Measurements from ENCODE around the gene ZNF536. TPM values are rescaled to one million over a fixed set of nuclear protein-coding genes. Genes with fewer than 3 reads are reported as not detected.

Gene ZNF536
- total and polyA plus RNA-seq, 8 donors: 0.44 to 13.4 (median 1.1) TPM; not detected in 1

GRCh38 chr19:30419568-30420180 lies 47.5 kb downstream of the ZNF536 start:
- no peak overlapping the region for H3K27ac ChIP-seq
- TF ChIP-seq POLR2A (IDR thresholded peaks at IDR 0.05) (no peak), CTCF (IDR thresholded peaks at IDR 0.05) (no peak), EP300 (IDR thresholded peaks at IDR 0.05) (no peak), POLR2AphosphoS5 (IDR thresholded peaks at IDR 0.05) (no peak)
- H3K4me1 ChIP-seq: no peaks in the 10 kb centered on the region
- no peak overlapping the region for H3K4me3 ChIP-seq
- intact Hi-C loops (cut with DNase I; ENCODE audit: low total_unique reads): no loop called here
- DNase-seq: no peak
- H3K36me3 ChIP-seq: no peaks in the 10 kb centered on the region
- WGBS, 5 donors: 61 to 73% (median 70%) methylated on average over 15 of the region's 15 CpGs
- no peaks in the 10 kb centered on the region for H3K9me3 ChIP-seq
- H3K27me3 ChIP-seq: peaks cover 0 to 26% (median 0%) of the 10 kb centered on the region in 3 donors

DNA sequence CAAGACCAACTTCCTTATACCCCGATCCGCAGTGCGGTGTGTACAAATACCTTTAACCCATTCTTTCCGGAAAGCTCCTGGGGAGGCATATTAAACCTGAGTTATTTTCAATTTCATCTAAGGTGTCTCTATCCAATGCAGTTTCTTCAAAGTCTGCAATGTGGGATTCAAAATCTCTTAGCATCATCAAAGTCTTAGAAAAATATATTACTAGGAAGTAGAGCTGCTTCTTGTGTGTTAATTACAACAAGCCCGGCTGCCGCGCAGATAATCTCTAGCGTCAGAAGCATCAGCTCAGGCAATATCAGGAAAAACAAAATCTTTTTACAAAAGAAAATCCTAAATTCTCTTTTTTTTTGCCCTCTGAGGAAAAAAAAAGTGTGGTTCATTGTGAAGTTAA lies 48.1 kb downstream of the ZNF536 start:
- peaks cover 0 to 26% (median 0%) of the 10 kb centered on the region in 3 donors for H3K27me3 ChIP-seq
- no peaks in the 10 kb centered on the region for H3K4me1 ChIP-seq
- intact Hi-C loops (cut with DNase I; ENCODE audit: low total_unique reads): no loop called here
- 82 to 88% (median 83%) methylated on average over 8 of the region's 8 CpGs for WGBS, 5 donors
- H3K4me3 ChIP-seq: no peak overlapping the region
- H3K36me3 ChIP-seq: no peaks in the 10 kb centered on the region
- H3K9me3 ChIP-seq: no peaks in the 10 kb centered on the region
- DNase-seq: no peak
- TF ChIP-seq EP300 (IDR thresholded peaks at IDR 0.05) (no peak), POLR2AphosphoS5 (IDR thresholded peaks at IDR 0.05) (no peak), CTCF (IDR thresholded peaks at IDR 0.05) (no peak), POLR2A (IDR thresholded peaks at IDR 0.05) (no peak)
- no peak overlapping the region for H3K27ac ChIP-seq

DNA sequence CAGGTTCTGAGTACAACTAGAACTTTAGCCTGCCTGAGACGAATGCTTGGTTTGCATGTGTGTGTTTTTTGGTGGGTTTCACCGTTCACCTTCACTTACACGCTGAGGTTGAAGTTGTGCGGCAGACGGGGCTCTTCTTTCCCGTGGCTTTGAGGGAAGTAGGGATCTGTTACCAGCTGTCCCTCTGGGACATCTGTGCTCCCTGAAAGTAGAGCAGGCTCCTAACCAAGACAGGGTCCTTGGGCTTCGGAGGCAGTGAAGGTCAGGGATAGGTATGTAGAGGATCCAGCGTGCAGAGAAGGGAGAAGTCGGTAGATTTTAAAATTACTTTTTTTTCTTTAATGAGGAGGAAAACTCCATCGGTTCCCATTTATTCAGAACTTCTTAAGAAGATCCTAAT lies 48.7 kb downstream of the ZNF536 start:
- 82 to 86% (median 84%) methylated on average over 10 of the region's 10 CpGs for WGBS, 5 donors
- Histone ChIP-seq H3K9me3 (no peaks in the 10 kb centered on the region), H3K36me3 (no peaks in the 10 kb centered on the region), H3K27me3 (peaks cover 0 to 26% (median 0%) of the 10 kb centered on the region in 3 donors), H3K4me1 (no peaks in the 10 kb centered on the region), H3K4me3 (no peak overlapping the region), H3K27ac (no peak overlapping the region)
- intact Hi-C loops (cut with DNase I; ENCODE audit: low total_unique reads): no loop called here
- TF ChIP-seq POLR2A (IDR thresholded peaks at IDR 0.05) (no peak), CTCF (IDR thresholded peaks at IDR 0.05) (no peak), EP300 (IDR thresholded peaks at IDR 0.05) (no peak), POLR2AphosphoS5 (IDR thresholded peaks at IDR 0.05) (no peak)
- DNase-seq: no peak

DNA sequence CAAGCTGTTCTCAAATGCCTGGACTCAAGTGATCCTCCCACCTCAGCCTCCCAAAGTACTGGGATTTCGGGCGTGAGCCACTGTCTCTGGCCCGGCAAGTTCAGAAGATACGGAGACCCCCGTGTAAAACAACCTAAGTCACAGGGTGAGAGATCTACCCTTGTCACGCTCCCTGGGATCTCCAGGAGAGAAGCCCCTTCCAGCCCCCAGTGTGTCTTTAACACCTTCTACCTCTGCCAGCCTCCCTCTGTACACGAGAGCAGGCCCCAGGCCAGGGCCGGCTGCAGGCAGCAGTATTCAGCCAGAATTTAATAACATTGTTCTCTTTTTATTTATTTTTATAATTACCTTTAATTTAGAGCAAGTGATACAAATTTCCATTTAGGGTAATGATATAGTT lies 49.4 kb downstream of the ZNF536 start:
- H3K4me3 ChIP-seq: no peak overlapping the region
- no peaks in the 10 kb centered on the region for H3K36me3 ChIP-seq
- no peak for DNase-seq
- H3K27ac ChIP-seq: no peak overlapping the region
- intact Hi-C loops (cut with DNase I; ENCODE audit: low total_unique reads): no loop called here
- H3K4me1 ChIP-seq: no peaks in the 10 kb centered on the region
- H3K27me3 ChIP-seq: peaks cover 0 to 23% (median 0%) of the 10 kb centered on the region in 3 donors
- no peak for TF ChIP-seq POLR2A (IDR thresholded peaks at IDR 0.05)
- TF ChIP-seq CTCF (IDR thresholded peaks at IDR 0.05): no peak
- no peak for TF ChIP-seq EP300 (IDR thresholded peaks at IDR 0.05)
- TF ChIP-seq POLR2AphosphoS5 (IDR thresholded peaks at IDR 0.05): no peak
- WGBS, 5 donors: 83 to 89% (median 86%) methylated on average over 8 of the region's 8 CpGs
- no peaks in the 10 kb centered on the region for H3K9me3 ChIP-seq
